CD4-positive, alpha-beta T cell treated with Interleukin-15 for 4 hours (primary cell): ENCODE measurements around the gene SMURF2.
"Not testable (repeated sequence)": the region's sequence is repeated elsewhere in the genome, so short reads cannot be mapped to it uniquely, and the experiment has no call there.

Source experiments
- DNase-seq: peaks from one replicate; pipeline ENCODE4 v3.0.0-alpha.2; 2020; ENCODE audit warnings: low spot score

Gene SMURF2

DNA sequence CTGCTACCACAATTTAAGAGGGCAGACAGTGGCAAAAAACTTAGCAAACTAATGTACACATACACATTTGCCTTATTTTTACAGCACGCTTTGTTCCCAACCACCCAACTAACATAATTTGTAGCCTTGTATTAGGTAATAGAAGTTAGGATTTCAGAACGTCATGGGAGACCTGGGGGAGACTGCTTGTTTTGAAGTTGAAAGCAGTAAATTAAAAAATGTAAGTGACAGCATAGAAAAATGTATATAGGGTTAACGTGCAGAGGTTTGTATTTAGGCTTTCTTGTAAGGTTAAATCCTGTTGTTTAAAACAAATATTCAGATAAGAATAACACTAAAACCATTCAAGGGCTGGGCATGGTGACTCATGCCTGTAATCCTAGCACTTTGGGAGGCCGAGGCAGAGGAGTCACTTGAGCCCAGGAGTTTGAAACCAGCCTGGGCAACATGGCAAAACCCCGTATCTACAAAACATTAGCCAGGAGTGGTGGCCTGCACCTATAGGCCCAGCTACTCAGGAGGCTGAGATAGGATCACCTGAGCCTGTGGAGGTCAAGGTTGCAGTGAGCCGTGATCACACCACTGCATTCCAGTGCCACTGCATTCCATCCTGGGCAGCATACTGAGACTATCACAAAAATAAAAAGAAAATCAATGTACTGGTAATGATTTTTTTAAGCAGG, 2.3 kb upstream of the SMURF2 start:
- DNase-seq, result not testable (repeated sequence)

DNA sequence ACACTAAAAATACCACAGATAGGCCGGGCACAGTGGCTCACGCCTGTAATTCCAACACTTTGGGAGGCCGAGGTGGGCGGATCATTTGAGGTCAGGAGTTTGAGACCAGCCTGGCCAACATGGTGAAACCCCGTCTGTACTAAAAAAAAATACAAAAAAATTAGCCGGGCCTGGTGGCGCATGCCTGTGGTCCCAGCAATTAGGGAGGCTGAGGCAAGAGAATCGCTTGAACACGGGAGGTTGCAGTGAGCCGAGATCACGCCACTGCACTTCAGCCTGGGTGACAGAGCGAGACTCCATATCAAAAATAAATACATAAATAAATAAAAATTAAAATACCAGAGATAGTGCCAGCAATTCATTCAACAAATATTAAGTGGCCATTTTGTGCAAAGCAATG, 1.7 kb upstream of the SMURF2 start:
- not testable (repeated sequence) for DNase-seq

DNA sequence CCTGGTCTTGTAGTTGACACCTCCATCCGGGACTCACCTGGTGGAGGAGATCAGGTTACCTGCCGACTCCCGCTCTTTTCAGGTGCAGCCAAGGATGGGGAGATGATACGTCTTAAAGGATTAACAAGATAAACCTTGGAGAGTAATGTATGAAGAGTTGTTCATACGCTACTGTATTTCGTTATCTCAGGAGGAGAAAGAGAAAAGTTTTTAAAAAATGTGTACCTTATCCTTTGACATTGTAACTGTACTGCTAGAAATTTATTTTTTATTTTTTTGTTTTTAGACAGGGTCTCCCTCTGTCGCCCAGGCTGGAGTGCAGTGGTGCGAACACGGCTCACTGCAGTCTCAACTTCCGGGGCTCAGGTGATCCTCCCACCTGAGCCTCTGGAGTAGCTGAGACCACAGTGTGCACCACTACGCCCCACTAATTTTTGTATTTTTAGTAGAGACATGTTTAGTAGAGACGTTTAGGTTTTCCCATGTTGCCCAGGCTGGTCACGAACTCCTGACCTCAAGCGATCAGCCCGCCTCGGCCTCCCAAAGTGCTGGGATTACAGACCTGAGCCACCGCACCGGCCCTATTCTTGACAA, 764 bp upstream of the SMURF2 start:
- DNase-seq, result no peak

DNA sequence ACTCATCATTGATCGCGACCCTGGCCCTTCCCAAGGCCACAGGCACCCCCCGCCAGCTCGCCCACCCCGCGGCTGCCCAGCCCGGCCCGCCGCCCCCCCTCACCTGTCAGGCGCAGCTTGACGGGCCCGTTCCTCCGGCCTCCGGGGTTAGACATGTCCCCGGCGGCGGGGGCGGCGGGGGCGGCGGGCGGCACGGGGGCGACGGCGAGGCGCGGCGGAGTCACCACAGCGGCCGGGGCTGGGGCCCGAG, 456 bp downstream of the SMURF2 start:
- no peak for DNase-seq

DNA sequence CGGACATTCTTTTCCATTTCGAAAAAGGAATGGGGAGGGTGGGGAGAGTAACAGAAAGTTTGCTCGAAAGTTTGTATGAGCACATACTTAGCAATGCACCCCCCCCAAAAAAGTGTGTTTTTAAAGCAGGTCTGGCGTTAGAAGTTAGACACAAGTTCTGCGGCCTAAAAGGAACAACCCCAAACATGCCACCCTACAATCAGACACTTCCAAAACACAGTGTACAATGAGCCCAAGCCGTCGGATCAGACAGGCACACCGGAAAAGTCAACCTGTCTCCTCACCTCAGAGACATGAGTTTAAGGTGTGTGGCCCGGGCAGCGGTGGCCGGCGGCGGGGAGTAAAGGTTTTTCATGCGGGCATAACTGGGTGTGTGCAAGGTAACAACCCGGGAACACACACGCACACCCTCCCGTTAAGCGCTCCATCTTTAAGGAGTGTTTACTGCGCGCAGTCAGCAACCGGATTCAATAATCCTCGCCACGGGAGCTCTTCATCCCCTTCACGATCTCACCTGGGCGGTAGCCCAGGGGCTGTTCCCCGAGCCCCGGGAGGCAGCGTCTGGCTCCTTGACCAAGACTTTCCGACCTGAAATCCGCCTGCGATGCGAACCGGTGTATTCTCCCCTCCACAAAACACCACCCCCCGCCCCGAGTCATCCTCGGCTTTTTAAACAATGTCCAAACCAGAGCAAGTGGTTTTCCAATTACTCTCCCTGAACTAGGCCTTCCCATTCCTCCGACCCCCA, 955 bp downstream of the SMURF2 start:
- DNase-seq, result peak; percentile 13

DNA sequence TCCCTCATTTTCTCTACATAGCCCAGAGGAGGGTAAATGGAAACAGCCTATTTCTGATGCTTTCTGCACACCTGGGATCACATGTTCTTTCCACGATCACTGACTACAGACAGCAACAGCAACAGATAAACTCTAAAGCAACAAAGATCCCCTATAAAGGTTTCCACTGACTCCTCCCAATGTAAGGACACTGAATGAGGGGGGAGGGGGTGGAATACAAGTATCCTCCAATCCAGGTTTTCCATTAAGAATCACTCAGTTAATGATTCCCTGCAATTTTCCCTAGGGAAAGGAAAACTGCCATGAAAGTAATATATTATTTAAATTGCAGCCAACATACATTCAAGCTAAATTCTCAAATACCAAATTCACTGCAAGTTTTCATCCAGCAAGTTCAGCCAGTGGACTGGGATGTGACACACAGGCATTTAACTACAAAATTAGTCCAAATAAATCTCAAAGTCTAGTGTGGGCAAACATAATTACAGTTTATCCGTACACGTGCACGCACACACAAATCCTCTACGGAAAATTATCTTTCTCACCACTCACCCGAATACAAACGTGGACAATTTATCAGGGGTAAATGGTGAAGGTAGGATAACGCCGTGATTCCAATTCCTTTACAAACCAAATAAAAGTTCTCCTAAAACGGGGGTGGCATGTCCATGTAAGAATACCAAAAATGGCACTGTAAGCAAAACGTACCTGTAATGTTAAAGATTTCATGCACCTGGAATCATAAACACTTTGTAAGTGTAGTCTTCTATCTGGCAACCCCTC, 1.7 kb downstream of the SMURF2 start:
- DNase-seq, result peak; percentile 10

DNA sequence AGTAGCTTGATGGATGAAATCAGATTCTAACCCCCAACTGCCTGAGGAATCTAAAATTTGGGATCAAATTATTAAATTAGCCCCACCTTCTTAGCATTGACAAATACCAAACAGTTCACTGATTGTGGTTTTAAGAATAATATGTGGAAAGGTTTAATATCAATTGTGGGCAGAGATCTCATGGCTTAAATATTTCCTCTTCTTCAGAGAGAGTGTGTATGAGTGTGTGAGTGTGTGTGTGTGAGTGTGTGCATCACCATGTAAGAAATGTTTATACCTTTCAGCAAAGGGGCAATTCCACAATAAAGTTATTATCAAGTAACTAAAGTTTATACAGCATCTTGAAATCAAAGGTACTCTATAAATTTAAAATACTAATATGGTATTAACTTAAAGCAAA, 3.2 kb downstream of the SMURF2 start:
- peak; percentile 15 for DNase-seq

DNA sequence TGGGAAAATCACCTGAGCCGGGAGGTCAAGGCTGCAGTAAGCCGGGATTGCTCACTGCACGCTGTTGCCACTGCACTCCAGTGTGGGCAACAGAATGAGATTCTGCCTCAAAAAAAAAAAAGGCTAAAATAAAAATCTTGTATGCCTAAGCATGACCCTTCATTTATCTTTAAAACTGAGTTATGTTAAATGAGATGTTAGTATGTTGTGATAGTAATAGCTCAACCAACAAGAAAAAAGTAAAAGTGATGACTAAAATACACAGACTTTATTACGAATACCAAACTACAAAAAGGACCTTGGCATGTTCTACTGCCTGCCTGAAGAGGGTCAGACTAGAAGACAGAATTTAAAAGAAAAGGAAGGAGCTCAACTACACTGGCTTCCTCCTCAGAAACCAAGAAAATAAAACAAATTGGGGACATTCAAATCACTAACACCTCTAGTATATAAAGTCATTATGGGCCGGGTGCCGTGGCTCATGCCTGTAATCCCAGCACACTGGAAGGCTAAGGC, 4.4 kb downstream of the SMURF2 start:
- DNase-seq, result no peak

DNA sequence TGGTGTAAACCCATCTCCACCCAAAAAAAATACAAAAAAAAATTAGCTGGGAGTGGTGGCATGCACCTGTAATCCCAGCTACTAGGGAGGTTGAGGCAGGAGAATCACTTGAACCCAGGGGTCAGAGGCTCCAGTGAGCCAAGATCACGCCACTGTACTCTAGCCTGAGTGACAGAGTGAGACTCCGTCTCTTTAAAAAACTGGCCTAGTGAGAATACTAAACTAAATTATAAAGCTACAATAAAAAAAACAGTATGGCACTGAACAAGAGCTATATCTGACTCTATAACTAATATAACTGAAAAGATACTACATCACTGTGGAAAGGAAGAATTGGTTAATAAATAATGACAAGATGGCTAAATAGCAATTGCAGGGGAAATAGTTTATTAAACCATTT, 6.4 kb downstream of the SMURF2 start:
- DNase-seq, result no peak

DNA sequence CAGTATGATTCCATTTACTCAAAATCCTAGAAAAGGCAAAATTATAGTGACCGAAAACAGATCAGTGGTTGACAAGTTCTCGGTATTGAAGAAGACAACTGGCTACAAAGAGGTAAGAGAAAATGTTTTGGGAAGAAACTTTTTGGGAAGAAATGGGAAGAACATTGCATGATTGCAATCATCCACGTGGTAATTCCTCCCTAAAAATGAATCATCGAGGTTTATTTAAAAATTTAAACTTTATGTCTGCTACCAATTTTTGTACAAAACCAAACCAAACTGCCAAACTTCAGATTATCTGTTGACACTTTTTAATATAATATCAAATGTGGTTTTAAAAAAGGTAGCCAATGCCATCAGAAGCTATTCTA, 8.1 kb downstream of the SMURF2 start:
- no peak for DNase-seq

DNA sequence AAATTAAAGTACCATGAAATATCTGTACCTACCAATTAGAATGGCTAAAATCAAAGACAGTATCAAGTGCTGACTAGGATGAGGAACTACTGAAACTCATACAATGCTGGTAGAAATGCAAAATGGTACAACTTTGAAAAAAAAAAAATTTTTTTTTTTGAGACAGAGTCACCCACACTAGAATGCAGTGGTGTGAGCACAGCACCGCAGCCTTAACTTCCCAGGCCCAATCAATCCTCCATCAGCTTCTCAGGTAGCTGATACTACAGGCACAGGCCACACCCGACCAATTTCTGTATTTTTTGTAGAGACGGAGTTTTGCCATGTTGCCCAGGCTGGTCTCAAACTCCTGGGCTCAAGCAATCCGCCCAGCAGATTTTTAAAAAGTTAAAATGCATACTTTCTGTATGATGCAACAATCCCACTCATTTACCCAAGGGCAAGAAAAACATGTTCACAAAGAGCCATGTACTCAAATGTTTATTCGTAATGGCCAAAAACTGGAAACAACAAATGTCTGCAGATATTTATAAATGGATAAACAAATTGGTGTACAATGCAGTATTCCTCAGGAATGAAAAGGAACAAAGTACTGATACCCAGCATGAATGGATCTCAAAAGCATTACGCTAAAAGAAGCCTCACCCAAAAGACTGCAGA, 8.7 kb downstream of the SMURF2 start:
- DNase-seq, result no peak

DNA sequence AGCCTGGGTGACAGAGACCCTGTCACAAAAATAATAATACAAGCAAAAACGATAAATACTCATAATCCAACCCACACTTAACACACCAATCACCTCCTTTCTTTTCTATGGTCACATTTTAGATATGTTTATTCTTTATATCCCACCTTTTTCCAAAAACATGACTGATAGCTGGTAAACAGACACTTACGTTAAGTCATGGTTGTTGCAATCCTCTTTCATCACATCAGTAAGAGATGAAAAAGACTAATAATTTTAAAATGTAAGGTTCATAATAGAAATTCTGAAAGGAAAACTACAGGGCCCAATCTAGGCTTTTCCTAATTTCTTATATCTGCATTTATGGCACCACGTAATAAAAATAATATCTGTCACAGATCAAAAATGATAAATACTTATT, 10.2 kb downstream of the SMURF2 start:
- DNase-seq, result no peak

DNA sequence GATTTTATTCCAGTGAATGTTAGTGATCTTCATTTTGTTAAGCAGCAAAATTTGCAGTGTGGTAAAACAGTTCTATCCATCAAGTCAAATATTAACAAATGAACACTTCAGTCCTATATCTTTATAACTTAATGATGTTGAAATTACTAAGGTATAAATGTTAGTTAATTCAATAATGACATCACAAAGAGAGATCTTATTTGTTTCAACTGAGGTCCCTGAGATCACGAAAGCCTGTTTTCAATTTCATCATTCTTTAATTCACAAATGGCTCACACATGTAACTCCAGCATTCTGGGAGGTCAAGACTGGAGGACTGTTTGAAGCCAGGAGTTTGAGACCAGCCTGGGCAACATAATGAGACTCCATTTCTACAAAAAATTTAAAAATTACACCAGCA, 13.9 kb downstream of the SMURF2 start:
- DNase-seq, result no peak

DNA sequence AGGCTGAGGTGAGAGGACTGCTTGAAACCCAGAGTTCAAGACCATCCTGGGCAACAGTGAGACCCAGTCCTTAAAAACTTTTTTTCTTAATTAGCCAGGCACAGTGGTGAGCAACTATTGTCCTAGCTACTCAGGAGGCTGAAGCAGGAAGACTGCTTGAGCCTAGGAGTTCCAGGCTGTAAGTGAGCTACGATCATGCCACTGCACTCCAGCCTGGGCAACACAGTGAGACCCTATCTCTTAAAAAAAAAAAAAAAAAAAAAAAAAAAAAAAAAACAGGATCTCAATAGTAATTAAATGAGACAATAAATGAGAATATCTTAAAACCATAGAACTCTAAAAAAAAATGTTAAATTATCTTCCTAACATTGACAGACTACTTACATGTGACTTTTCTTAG, 14.3 kb downstream of the SMURF2 start:
- no peak for DNase-seq

DNA sequence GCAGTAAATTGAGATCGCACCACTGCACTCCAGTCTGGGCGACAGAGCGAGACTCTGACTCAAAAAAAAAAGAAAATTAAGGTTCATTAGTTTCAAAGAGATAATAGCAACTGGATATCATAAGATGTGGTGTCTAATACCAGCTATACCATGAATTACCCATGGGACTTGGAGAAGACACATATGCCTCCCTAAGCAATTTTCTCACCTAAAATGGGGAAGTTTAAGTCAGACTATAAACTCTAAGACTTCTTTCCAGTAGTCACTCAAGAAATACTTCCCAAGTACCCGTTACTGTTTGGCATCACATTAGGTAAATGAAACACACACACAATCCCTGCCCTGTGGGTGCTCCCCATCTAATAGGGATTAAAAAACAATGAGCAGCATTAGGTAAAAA, 22.6 kb downstream of the SMURF2 start:
- no peak for DNase-seq

DNA sequence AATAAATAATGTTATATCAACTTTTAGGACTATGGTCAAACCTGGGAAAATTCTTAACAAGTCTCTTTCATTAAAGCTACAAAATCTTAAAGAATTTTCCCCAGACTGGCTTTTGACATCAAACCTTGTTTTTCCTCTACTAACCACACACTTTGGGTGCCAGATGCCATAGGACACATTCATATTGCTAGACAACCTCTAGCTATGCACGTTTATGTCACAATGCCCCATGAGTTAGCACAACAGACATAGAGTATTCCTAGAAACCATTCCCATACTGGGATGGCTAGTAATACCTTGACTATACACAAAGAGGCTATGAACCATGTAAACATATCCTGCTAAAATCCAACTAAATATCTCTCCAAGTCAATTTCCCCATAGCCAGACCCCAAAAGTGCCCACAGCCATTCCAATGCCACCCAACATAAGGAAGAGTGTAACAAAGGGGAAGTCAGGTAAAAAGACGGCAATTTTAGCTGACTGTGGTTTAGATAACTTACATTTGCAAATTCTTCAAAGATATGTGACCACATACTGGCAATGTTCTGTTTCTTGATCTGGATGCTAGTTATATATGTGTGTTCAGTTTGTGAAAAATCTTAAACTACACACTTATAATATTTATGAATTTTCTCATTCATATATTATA, 23.4 kb downstream of the SMURF2 start:
- no peak for DNase-seq

DNA sequence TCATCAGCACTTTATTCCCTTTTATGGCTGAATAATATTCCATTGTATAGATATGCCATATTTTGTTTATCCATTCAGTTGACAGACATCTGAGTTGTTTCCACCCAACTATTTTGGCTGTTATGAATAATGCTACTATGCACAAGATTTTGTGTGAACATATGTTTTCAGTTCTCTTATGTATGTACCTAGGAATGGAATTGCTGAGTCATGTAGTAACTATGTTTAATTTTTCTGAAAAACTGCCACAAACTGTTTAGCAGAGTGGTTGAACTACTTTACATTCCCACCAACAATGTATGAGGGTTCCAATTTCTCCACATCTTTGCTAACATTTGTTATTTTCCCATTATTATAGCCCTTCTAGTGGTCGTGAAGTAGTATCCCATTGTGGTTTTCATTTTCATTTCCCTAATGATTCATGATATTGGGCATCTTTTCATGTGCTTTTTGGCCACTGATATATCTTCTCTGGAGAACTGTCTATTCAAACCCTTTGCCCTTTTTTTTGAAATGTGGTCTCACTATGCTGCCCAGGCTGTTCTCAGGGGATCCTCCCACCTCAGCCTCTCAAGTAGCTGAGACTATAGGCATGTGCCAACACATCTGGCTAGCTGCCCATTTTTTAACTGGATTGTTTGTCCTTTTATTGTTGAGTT, 26.3 kb downstream of the SMURF2 start:
- DNase-seq, result no peak

DNA sequence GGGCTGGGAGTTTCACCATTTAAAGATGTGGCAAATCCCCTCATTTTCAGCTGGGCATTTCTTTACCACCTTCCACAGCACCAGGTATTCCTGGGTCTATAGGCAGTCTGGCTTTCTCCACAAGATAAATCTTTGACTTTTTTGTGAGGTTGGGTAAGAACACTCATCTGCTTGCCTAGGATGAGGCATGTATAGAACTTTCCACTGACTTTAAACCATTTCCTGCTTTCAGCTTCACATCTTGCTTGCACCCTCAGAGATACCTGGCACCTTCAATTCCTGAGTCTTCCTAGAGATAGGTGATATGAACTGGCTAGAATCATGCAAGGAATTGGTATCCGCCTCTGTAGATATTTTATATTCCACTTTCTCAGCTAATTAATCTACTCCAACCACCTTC, 27.9 kb downstream of the SMURF2 start:
- no peak for DNase-seq

DNA sequence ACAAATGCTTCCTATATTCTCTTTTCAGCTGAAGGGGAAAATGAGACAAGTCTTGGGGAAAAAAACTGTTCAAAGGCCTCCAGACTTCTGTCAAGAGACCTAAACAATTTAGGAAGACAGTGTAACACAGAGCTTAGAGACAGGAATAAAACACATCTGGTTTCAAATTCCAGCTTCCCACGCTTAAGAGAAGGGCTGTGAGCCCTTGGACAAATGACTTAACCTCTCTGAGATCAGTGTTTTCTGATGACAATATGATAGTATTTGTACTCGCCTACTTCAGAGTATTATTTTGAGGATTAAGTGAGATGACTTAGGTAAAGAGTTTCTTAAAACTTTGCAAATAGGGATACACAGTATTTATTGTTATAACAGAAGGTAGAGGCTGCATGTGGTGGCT, 29.5 kb downstream of the SMURF2 start:
- no peak for DNase-seq

DNA sequence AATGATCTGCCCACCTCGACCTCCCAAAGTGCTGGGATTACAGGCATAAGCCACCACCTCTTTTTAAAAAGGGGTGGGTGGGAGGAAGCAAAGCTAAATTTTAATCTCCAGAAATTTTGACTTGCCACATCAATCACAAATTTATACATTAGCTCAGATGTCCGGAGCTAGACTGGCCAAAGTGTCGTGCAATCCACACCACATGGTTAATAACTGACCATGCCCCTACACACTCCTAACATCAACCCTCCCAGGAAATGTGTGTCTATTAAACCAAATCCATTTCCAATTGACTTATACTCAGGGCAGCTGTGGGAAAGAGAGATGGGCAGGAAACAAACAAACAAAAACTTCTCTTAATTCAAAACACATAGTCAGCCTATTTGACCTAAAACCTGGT, 29.9 kb downstream of the SMURF2 start:
- DNase-seq, result no peak
